Measurements from ENCODE around the gene TLR4. TPM values are rescaled to one million over a fixed set of nuclear protein-coding genes. Genes with fewer than 3 reads are reported as not detected.

The TLR4 gene
- total RNA-seq, 1 donor from 2014 or later: 1.7 TPM

- peaks cover 4% of the 10 kb centered on the region for H3K9me3 Mint-ChIP-seq
- no peak for DNase-seq (ENCODE audit: low spot score in 2 of 2, unreplicated experiment in 2 of 2)
- H3K4me3 Mint-ChIP-seq: no peak overlapping the region
- H3K27ac Mint-ChIP-seq: no peak overlapping the region
- no peak for TF ChIP-seq CTCF (IDR thresholded peaks at IDR 0.05; ENCODE audit: unreplicated experiment)
- H3K27me3 Mint-ChIP-seq (ENCODE audit: low read depth): peaks cover 28% of the 10 kb centered on the region
- no peaks in the 10 kb centered on the region for H3K4me1 Mint-ChIP-seq
- H3K36me3 Mint-ChIP-seq: no peaks in the 10 kb centered on the region
Observed at GRCh38 chr9:117709936-117710335, 5.7 kb downstream of the TLR4 start.

DNA sequence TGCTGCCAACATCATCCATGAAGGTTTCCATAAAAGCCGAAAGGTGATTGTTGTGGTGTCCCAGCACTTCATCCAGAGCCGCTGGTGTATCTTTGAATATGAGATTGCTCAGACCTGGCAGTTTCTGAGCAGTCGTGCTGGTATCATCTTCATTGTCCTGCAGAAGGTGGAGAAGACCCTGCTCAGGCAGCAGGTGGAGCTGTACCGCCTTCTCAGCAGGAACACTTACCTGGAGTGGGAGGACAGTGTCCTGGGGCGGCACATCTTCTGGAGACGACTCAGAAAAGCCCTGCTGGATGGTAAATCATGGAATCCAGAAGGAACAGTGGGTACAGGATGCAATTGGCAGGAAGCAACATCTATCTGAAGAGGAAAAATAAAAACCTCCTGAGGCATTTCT, 10.1 kb downstream of the TLR4 start:
- H3K4me1 Mint-ChIP-seq: no peaks in the 10 kb centered on the region
- DNase-seq (ENCODE audit: low spot score in 2 of 2, unreplicated experiment in 2 of 2): no peak
- TF ChIP-seq CTCF (IDR thresholded peaks at IDR 0.05; ENCODE audit: unreplicated experiment): no peak
- H3K27me3 Mint-ChIP-seq (ENCODE audit: low read depth): peaks cover 31% of the 10 kb centered on the region
- H3K9me3 Mint-ChIP-seq: peaks cover 4% of the 10 kb centered on the region
- H3K27ac Mint-ChIP-seq: no peak overlapping the region
- no peaks in the 10 kb centered on the region for H3K36me3 Mint-ChIP-seq
- no peak overlapping the region for H3K4me3 Mint-ChIP-seq

GRCh38 chr9:117715411-117715989, 11.3 kb downstream of the TLR4 start:
- Mint-ChIP-seq H3K27ac (no peak overlapping the region), H3K27me3 (ENCODE audit: low read depth) (peaks cover 28% of the 10 kb centered on the region), H3K4me3 (no peak overlapping the region), H3K4me1 (no peaks in the 10 kb centered on the region), H3K9me3 (peaks cover 4% of the 10 kb centered on the region), H3K36me3 (no peaks in the 10 kb centered on the region)
- no peak for DNase-seq (ENCODE audit: low spot score in 2 of 2, unreplicated experiment in 2 of 2)
- TF ChIP-seq CTCF (IDR thresholded peaks at IDR 0.05; ENCODE audit: unreplicated experiment): no peak

- peaks cover 4% of the 10 kb centered on the region for H3K9me3 Mint-ChIP-seq
- no peak for DNase-seq (ENCODE audit: low spot score in 2 of 2, unreplicated experiment in 2 of 2)
- no peak for TF ChIP-seq CTCF (IDR thresholded peaks at IDR 0.05; ENCODE audit: unreplicated experiment)
- H3K36me3 Mint-ChIP-seq: no peaks in the 10 kb centered on the region
- peaks cover 30% of the 10 kb centered on the region for H3K27me3 Mint-ChIP-seq (ENCODE audit: low read depth)
- no peak overlapping the region for H3K4me3 Mint-ChIP-seq
- no peaks in the 10 kb centered on the region for H3K4me1 Mint-ChIP-seq
- no peak overlapping the region for H3K27ac Mint-ChIP-seq
Observed at GRCh38 chr9:117718085-117718484, 13.9 kb downstream of the TLR4 start.

- H3K27ac Mint-ChIP-seq: no peak overlapping the region
Observed at GRCh38 chr9:117718701-117719100, 14.5 kb downstream of the TLR4 start.

More at GRCh38 chr9:117718701-117719100, 14.5 kb downstream of the TLR4 start:
- DNase-seq (ENCODE audit: low spot score in 2 of 2, unreplicated experiment in 2 of 2): no peak
- H3K36me3 Mint-ChIP-seq: no peaks in the 10 kb centered on the region
- H3K4me1 Mint-ChIP-seq: peaks cover 3% of the 10 kb centered on the region
- peaks cover 30% of the 10 kb centered on the region for H3K27me3 Mint-ChIP-seq (ENCODE audit: low read depth)
- no peak overlapping the region for H3K4me3 Mint-ChIP-seq
- no peaks in the 10 kb centered on the region for H3K9me3 Mint-ChIP-seq
- TF ChIP-seq CTCF (IDR thresholded peaks at IDR 0.05; ENCODE audit: unreplicated experiment): no peak
